ENCODE results near the gene CKM. TPM values are rescaled to one million over a fixed set of nuclear protein-coding genes. Genes with fewer than 3 reads are reported as not detected.

The CKM gene
- total RNA-seq, 2 donors from 2014 or later: 24.7 to 42.8 TPM

DNA sequence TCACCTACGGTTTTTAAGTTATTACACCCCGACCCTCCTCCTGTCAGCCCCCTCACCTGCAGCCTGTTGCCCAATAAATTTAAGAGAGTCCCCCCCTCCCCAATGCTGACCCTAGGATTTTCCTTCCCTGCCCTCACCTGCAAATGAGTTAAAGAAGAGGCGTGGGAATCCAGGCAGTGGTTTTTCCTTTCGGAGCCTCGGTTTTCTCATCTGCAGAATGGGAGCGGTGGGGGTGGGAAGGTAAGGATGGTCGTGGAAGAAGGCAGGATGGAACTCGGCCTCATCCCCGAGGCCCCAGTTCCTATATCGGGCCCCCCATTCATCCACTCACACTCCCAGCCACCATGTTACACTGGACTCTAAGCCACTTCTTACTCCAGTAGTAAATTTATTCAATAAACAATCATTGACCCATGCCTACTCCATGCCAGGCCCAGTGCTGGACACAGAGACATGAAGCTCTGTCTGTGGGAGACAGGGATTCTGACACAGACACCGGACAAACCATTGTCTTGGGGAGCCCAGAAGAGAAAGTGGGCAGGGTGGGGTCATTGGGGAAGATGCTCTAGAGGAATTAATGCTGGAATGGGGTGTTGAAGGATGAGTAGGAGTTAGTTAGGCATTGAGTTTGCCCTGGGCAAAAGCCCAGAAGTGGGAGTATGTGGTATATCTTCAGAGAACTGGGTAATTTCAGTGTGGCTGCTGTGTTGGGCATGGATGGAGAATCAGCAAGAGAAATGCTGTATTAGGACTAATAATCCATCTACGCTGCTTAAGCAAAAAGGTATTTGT is 19.2 kb downstream of the CKM start:
- no peak for DNase-seq (ENCODE audit: low spot score)
- H3K27ac ChIP-seq: no peak overlapping the region
- WGBS: 92% methylated on average over 12 of the region's 12 CpGs
- H3K27me3 ChIP-seq (replicated peaks; ENCODE audit: insufficient read depth): no peaks in the 10 kb centered on the region
- H3K36me3 ChIP-seq: peaks cover 0 to 6% of the 10 kb centered on the region in 2 donors
- no peaks in the 10 kb centered on the region for H3K4me1 ChIP-seq (replicated peaks)
- TF ChIP-seq POLR2A (IDR thresholded peaks at IDR 0.05) (no peak), POLR2AphosphoS5 (IDR thresholded peaks at IDR 0.05) (no peak)
- TF ChIP-seq, protein P1, sequence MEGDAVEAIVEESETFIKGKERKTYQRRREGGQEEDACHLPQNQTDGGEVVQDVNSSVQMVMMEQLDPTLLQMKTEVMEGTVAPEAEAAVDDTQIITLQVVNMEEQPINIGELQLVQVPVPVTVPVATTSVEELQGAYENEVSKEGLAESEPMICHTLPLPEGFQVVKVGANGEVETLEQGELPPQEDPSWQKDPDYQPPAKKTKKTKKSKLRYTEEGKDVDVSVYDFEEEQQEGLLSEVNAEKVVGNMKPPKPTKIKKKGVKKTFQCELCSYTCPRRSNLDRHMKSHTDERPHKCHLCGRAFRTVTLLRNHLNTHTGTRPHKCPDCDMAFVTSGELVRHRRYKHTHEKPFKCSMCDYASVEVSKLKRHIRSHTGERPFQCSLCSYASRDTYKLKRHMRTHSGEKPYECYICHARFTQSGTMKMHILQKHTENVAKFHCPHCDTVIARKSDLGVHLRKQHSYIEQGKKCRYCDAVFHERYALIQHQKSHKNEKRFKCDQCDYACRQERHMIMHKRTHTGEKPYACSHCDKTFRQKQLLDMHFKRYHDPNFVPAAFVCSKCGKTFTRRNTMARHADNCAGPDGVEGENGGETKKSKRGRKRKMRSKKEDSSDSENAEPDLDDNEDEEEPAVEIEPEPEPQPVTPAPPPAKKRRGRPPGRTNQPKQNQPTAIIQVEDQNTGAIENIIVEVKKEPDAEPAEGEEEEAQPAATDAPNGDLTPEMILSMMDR (IDR thresholded peaks at IDR 0.05): no peak
- no peak overlapping the region for H3K4me3 ChIP-seq
- no peaks in the 10 kb centered on the region for H3K9me3 ChIP-seq
- intact Hi-C loops (cut with DNase I): no loop called here

DNA sequence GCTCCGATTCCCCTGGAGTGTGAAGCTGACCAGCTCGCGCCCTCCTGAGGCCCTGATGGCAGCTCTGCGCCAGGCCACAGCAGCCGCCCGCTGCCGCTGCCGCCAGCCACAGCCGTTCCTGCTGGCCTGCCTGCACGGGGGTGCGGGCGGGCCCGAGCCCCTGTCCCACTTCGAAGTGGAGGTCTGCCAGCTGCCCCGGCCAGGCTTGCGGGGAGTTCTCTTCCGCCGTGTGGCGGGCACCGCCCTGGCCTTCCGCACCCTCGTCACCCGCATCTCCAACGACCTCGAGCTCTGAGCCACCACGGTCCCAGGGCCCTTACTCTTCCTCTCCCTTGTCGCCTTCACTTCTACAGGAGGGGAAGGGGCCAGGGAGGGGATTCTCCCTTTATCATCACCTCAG is 20.3 kb downstream of the CKM start:
- Histone ChIP-seq H3K4me1 (replicated peaks) (no peaks in the 10 kb centered on the region), H3K36me3 (peaks cover 0 to 6% of the 10 kb centered on the region in 2 donors), H3K27me3 (replicated peaks; ENCODE audit: insufficient read depth) (no peaks in the 10 kb centered on the region), H3K27ac (no peak overlapping the region), H3K4me3 (no peak overlapping the region), H3K9me3 (no peaks in the 10 kb centered on the region)
- TF ChIP-seq, protein P1 (IDR thresholded peaks at IDR 0.05): no peak
- no peak for TF ChIP-seq POLR2AphosphoS5 (IDR thresholded peaks at IDR 0.05)
- no peak for TF ChIP-seq POLR2A (IDR thresholded peaks at IDR 0.05)
- no peak for DNase-seq (ENCODE audit: low spot score)
- intact Hi-C loops (cut with DNase I): no loop called here
- 90% methylated on average over 25 of the region's 27 CpGs for WGBS

DNA sequence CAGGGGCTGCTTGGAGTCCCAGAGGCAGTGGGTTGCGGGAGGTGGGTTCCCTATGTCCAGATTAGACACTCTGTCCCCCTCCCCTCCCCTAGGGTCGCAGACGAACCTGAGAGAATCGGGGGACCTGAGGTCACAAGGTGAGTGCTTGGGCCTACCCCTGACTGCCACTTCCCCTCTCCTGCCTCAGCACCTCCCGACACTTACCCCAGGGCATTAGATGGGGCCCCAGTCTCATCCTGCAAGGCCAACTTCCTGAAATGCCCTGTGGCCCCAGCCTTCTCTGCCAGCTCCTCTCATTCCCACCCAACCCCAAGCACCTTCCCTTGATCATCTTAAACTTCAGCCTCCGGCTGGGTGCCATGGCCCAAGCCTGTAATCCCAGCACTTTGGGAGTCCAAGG is 23.0 kb downstream of the CKM start:
- H3K4me1 ChIP-seq (replicated peaks): no peaks in the 10 kb centered on the region
- H3K27me3 ChIP-seq (replicated peaks; ENCODE audit: insufficient read depth): no peaks in the 10 kb centered on the region
- no peaks in the 10 kb centered on the region for H3K9me3 ChIP-seq
- intact Hi-C loops (cut with DNase I): no loop called here
- no peak overlapping the region for H3K27ac ChIP-seq
- TF ChIP-seq, protein P1 (IDR thresholded peaks at IDR 0.05): no peak
- TF ChIP-seq POLR2AphosphoS5 (IDR thresholded peaks at IDR 0.05) (no peak), POLR2A (IDR thresholded peaks at IDR 0.05) (no peak)
- WGBS: 91% methylated on average over 6 of the region's 6 CpGs
- no peak for DNase-seq (ENCODE audit: low spot score)
- H3K36me3 ChIP-seq: peaks cover 0 to 6% of the 10 kb centered on the region in 2 donors
- no peak overlapping the region for H3K4me3 ChIP-seq

DNA sequence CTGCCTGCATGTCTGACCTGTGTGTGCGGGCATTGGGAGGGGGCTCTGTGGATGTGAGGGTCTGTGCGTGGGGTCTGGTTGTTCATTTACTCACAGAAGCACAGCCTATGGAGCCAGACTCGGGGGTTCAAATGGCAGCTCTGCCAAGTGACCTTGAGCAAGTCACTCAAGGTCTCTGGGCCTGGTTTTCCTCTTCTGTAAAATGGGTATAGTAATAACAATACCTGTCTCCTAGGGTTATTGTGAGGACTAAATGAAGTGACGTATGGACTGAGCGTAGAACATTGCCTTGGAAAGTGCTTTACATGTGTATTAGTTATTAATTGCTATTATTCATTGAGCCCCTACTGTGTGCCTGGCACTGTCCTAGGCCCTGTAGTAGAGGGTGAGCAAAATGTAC is 24.4 kb downstream of the CKM start:
- no peak for DNase-seq (ENCODE audit: low spot score)
- H3K4me1 ChIP-seq (replicated peaks): no peaks in the 10 kb centered on the region
- no peaks in the 10 kb centered on the region for H3K9me3 ChIP-seq
- no peak overlapping the region for H3K4me3 ChIP-seq
- H3K36me3 ChIP-seq: peaks cover 0 to 6% of the 10 kb centered on the region in 2 donors
- intact Hi-C loops (cut with DNase I): no loop called here
- no peaks in the 10 kb centered on the region for H3K27me3 ChIP-seq (replicated peaks; ENCODE audit: insufficient read depth)
- no peak overlapping the region for H3K27ac ChIP-seq
- 95% methylated on average over 5 of the region's 5 CpGs for WGBS
- TF ChIP-seq, protein P1 (IDR thresholded peaks at IDR 0.05): no peak

DNA sequence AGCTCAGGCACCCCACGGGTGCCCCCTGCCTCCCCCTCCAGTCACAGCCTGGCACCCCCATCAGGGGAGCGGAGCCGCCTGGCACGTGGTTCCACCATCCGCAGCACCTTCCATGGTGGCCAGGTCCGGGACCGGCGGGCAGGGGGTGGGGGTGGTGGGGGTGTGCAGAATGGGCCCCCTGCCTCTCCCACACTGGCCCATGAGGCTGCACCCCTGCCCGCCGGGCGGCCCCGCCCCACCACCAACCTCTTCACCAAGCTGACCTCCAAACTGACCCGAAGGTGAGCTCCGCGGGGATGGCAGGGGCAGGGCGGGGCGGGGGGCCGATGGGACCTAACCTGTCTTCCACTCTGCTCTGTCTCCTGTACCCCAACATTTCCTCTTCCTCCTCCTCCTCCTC is 25.0 kb downstream of the CKM start:
- intact Hi-C loops (cut with DNase I): no loop called here
- Histone ChIP-seq H3K36me3 (peaks cover 0 to 6% of the 10 kb centered on the region in 2 donors), H3K27ac (no peak overlapping the region), H3K4me1 (replicated peaks) (no peaks in the 10 kb centered on the region), H3K9me3 (no peaks in the 10 kb centered on the region), H3K27me3 (replicated peaks; ENCODE audit: insufficient read depth) (no peaks in the 10 kb centered on the region), H3K4me3 (no peak overlapping the region)
- WGBS: 94% methylated on average over 18 of the region's 18 CpGs
- DNase-seq (ENCODE audit: low spot score): no peak
- TF ChIP-seq, protein P1 (IDR thresholded peaks at IDR 0.05): no peak
- TF ChIP-seq POLR2AphosphoS5 (IDR thresholded peaks at IDR 0.05): no peak
